Keratinocyte (primary cell): ENCODE results near the gene SDC1. TPM values are rescaled to one million over a fixed set of nuclear protein-coding genes. Genes with fewer than 3 reads are reported as not detected.

Source experiments
- DNase-seq: peaks from one replicate; pipeline ENCODE4 v3.0.0-alpha.2; 2011; ENCODE audit warnings: low read depth, missing footprints, low spot score
- FAIRE-seq: peaks from 2 replicates; lab custom pipeline; 2011; peaks lifted over from hg19 to GRCh38; lab: Jason Lieb, UNC
- H2AFZ ChIP-seq: 2 replicates; pipeline ENCODE4 v1.6.0; 2012; ENCODE audit warnings: low read length, control low read depth, inconsistent platforms; ENCODE audit not compliant: control insufficient read depth
- H3K27ac ChIP-seq: 2 replicates; pipeline ENCODE4 v1.5.1; 2011; ENCODE audit warnings: low read length; ENCODE audit not compliant: control insufficient read depth, insufficient read depth
- H3K27me3 ChIP-seq: 3 replicates; pipeline ENCODE4 v1.6.0; 2011; ENCODE audit warnings: low read length; ENCODE audit not compliant: control insufficient read depth, insufficient read depth; ENCODE audit errors: extremely low read depth
- H3K36me3 ChIP-seq, 2 experiments: 2 replicates in 1 of 2; 3 replicates in 1 of 2; pipeline ENCODE4 v1.5.1; 2011; ENCODE audit warnings: low read length in 2 of 2, mild to moderate bottlenecking in 1 of 2; ENCODE audit not compliant: control insufficient read depth in 2 of 2, insufficient read depth in 2 of 2; ENCODE audit errors: extremely low read depth in 1 of 2
- H3K4me1 ChIP-seq: 3 replicates; pipeline ENCODE4 v1.5.1; 2011; ENCODE audit warnings: low read length; ENCODE audit not compliant: control insufficient read depth, insufficient read depth; ENCODE audit errors: extremely low read depth
- H3K4me2 ChIP-seq: 3 replicates; pipeline ENCODE4 v1.6.0; 2011; ENCODE audit warnings: low read depth, low read length; ENCODE audit not compliant: control insufficient read depth, insufficient read depth; ENCODE audit errors: extremely low read depth
- H3K4me3 ChIP-seq, 3 experiments: fragments of 200-600 bp in 1 of 3; sonication (generic) in 1 of 3; 2 replicates in 2 of 3; 3 replicates in 1 of 3; pipeline ENCODE4 v1.5.1; 2011 to 2016; ENCODE audit warnings: low read length in 3 of 3, mild to moderate bottlenecking in 3 of 3, control low read depth in 2 of 3, inconsistent platforms in 1 of 3, low read depth in 1 of 3, mixed read lengths in 1 of 3, mixed run types in 1 of 3, moderate library complexity in 1 of 3; ENCODE audit not compliant: control insufficient read depth in 2 of 3, insufficient read depth in 2 of 3; ENCODE audit errors: extremely low read depth in 1 of 3
- H3K79me2 ChIP-seq: 2 replicates; pipeline ENCODE4 v1.6.0; 2012; ENCODE audit warnings: low read length; ENCODE audit not compliant: control insufficient read depth, insufficient read depth
- H3K9ac ChIP-seq: 3 replicates; pipeline ENCODE4 v1.6.0; 2011; ENCODE audit warnings: low read length; ENCODE audit not compliant: control insufficient read depth, insufficient read depth; ENCODE audit errors: extremely low read depth
- H3K9me1 ChIP-seq: 3 replicates; pipeline ENCODE4 v1.6.0; 2011; ENCODE audit warnings: low read length; ENCODE audit not compliant: control insufficient read depth, insufficient read depth; ENCODE audit errors: extremely low read depth
- H3K9me3 ChIP-seq: 2 replicates; pipeline ENCODE4 v1.5.1; 2012; ENCODE audit warnings: low read depth, low read length; ENCODE audit not compliant: control insufficient read depth
- H4K20me1 ChIP-seq: 3 replicates; pipeline ENCODE4 v1.6.0; 2011; ENCODE audit warnings: low read length; ENCODE audit not compliant: control insufficient read depth, insufficient read depth; ENCODE audit errors: extremely low read depth
- EZH2 ChIP-seq: IDR thresholded peaks from one replicate; pipeline ENCODE4 v1.6.1; 2012; ENCODE audit warnings: inconsistent platforms, mild to moderate bottlenecking, low read length, moderate library complexity
- dilution Hi-C: fragments of 300-500 bp; cut with MboI; formaldehyde crosslinking; loops from one replicate; pipeline ENCODE4 v1.7.0; 2020; ENCODE audit warnings: low sequenced_read_pairs; ENCODE audit not compliant: extremely low pct_ligation_motif_present
- polyA plus RNA-seq, 5 experiments: library from polyadenylated mRNA; depleted of rRNA in 3 of 5; stranded (reverse) in 3 of 5; stranded (forward) in 1 of 5; unstranded in 1 of 5; fragments of >200 nt; gene quantifications; 1 replicate in 1 of 5; 2 replicates in 3 of 5; 3 replicates in 1 of 5; pipeline versions ENCODE4 v1.2.1 to v1.2.3, GENCODE V29; 2011 to 2012; ENCODE audit warnings: missing spikeins in 2 of 5, low read depth in 1 of 5, low replicate concordance in 1 of 5
- TF ChIP-seq, protein P1 (sequence below), 3 experiments: IDR thresholded peaks in 1 of 3; conservative IDR thresholded peaks in 1 of 3; optimal IDR thresholded peaks in 1 of 3; 2 replicates in 2 of 3; 3 replicates in 1 of 3; pipeline versions ENCODE3 to v1.5.1; 2011; ENCODE audit warnings: low read length in 3 of 3, mild to moderate bottlenecking in 3 of 3, moderate library complexity in 2 of 3, control low read depth in 1 of 3, inconsistent platforms in 1 of 3; ENCODE audit not compliant: insufficient read depth in 2 of 3; ENCODE audit errors: extremely low read depth in 1 of 3

SDC1 gene
- polyA plus RNA-seq, 1 donor (not counting 4 experiments of a cell fraction or from before 2014, with no cell fraction given): 696 TPM

DNA sequence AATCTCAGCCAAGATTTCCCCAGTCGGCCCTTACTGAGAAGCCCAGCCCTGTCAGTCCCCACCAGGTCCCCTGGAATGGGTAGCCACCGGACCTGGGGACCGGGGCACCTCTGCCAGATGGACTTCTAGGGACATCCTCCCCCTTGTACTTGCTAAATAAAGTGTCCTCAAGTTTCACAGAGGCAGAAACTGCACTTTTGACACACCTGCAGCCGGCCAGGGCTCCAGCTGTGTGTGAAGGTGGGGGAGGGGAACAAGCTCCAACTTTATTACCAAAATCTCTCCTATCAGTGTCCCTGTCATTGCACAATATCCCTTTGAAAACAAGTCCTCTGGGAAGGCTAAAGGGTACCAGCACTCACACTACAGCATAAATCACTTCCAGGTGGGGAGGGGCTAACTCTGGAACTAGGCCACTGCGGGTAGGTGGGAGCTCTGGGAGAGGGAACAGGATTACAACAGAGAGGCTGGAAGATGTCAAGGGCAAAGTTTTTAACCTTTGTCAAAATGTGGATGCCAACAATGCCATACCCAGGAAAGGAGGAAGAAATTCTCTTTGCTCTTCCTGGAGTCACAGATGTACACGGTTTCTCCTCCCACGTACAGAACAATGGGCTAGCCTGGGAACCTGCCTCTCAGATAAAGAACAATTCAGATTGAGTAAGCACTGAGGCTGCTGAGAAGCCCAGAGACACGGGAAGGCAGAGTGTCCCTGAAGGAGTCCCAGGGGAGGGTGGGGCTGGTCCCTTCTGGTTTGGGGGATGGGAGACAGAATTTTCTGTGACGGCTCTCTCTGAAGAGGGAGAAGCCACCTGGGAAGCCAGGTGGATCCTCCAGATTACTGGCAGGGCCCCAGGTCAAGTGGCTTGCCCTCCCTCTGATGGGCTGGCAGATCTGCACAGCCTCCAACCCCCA is 11.0 kb downstream of the SDC1 start:
- no peak overlapping the region for H2AFZ ChIP-seq
- H3K9me1 ChIP-seq: peaks cover 4% of the 10 kb centered on the region
- dilution Hi-C loops: no loop called here
- no peaks in the 10 kb centered on the region for H3K27me3 ChIP-seq
- peaks cover 28 to 75% of the 10 kb centered on the region in 2 experiments for H3K36me3 ChIP-seq
- peak overlapping the region; percentile 92 for H3K4me2 ChIP-seq
- H3K27ac ChIP-seq: peak overlapping the region; percentile 96
- FAIRE-seq: peak; percentile 91
- H3K79me2 ChIP-seq: peaks cover 97% of the 10 kb centered on the region
- H3K4me3 ChIP-seq: peak overlapping the region in 2 of 3 experiments; percentile 31 to 50
- peaks cover 99% of the 10 kb centered on the region for H3K4me1 ChIP-seq
- no peak for DNase-seq
- TF ChIP-seq, protein P1, sequence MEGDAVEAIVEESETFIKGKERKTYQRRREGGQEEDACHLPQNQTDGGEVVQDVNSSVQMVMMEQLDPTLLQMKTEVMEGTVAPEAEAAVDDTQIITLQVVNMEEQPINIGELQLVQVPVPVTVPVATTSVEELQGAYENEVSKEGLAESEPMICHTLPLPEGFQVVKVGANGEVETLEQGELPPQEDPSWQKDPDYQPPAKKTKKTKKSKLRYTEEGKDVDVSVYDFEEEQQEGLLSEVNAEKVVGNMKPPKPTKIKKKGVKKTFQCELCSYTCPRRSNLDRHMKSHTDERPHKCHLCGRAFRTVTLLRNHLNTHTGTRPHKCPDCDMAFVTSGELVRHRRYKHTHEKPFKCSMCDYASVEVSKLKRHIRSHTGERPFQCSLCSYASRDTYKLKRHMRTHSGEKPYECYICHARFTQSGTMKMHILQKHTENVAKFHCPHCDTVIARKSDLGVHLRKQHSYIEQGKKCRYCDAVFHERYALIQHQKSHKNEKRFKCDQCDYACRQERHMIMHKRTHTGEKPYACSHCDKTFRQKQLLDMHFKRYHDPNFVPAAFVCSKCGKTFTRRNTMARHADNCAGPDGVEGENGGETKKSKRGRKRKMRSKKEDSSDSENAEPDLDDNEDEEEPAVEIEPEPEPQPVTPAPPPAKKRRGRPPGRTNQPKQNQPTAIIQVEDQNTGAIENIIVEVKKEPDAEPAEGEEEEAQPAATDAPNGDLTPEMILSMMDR (optimal IDR thresholded peaks at IDR 0.05 in 1 of 3, IDR thresholded peaks at IDR 0.05 in 1 of 3, conservative IDR thresholded peaks at IDR 0.05 in 1 of 3; ENCODE audit: extremely low read depth in 1 of 3, insufficient read depth in 2 of 3, low read length in 3 of 3): no peak
- TF ChIP-seq EZH2: no peak
- H3K9me3 ChIP-seq: no peaks in the 10 kb centered on the region
- H3K9ac ChIP-seq: peak overlapping the region; percentile 96
- H4K20me1 ChIP-seq: peaks cover 22% of the 10 kb centered on the region

DNA sequence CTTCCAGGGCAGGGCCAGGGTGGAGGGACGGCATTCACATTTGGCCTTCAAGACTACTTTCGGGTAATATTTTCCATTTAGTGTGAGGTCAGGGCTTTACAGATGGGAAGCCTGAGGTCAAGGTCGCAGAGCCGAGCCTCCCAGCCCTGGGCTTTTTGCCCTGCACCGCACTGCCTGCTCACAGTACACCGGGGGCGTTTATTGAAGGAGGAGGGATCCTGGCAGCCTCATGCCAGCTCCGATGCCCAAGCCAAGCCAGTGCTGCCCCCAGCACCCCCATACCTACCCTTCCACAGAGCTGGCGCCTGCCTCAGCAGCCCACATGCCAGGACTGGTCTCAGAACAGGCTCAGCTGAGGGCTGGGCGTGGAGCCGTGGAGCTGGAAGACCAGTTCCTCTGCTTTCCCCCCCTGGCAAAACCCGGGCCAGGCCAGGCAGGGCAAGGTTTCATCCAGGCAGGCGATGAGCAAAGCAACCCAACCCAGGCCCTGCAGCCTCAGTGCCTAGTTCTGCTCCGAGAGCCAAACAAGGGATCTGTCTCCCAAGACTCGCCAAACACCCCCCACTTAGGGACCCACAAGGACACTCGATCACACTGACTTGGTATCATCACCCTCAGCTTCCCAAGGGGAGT is 11.9 kb downstream of the SDC1 start:
- FAIRE-seq: peak; percentile 81
- Histone ChIP-seq H3K4me1 (peaks cover 99% of the 10 kb centered on the region), H2AFZ (no peak overlapping the region), H3K4me3 (peak overlapping the region in 2 of 3 experiments; percentile 40 to 52), H3K9me3 (no peaks in the 10 kb centered on the region), H4K20me1 (peaks cover 22% of the 10 kb centered on the region), H3K4me2 (peak overlapping the region; percentile 92), H3K27ac (peak overlapping the region; percentile 96), H3K9me1 (peaks cover 4% of the 10 kb centered on the region), H3K79me2 (peaks cover 97% of the 10 kb centered on the region), H3K9ac (peak overlapping the region; percentile 96), H3K27me3 (no peaks in the 10 kb centered on the region), H3K36me3 (peaks cover 31 to 74% of the 10 kb centered on the region in 2 experiments)
- DNase-seq: no peak
- dilution Hi-C loops: no loop called here
- TF ChIP-seq EZH2: no peak
- TF ChIP-seq, protein P1 (optimal IDR thresholded peaks at IDR 0.05 in 1 of 3, IDR thresholded peaks at IDR 0.05 in 1 of 3, conservative IDR thresholded peaks at IDR 0.05 in 1 of 3; ENCODE audit: extremely low read depth in 1 of 3, insufficient read depth in 2 of 3, low read length in 3 of 3): no peak
